OCI-LY3 (cell line): ENCODE measurements around the gene VAV3.

Experiments used
- EZH2phosphoT487 ChIP-seq: fragments of 200-600 bp; shearing (Covaris generic); IDR thresholded peaks from 2 replicates; pipeline ENCODE4 v1.6.1; 2018; ENCODE audit warnings: antibody characterized with exemption, mixed run types, low read depth
- TF ChIP-seq, protein P1 (sequence below): fragments of 200-600, 300-600 bp; sonication (generic); IDR thresholded peaks from 2 replicates; pipeline ENCODE4 v1.5.1; 2014; ENCODE audit warnings: antibody characterized with exemption, low read length, low read depth

DNA sequence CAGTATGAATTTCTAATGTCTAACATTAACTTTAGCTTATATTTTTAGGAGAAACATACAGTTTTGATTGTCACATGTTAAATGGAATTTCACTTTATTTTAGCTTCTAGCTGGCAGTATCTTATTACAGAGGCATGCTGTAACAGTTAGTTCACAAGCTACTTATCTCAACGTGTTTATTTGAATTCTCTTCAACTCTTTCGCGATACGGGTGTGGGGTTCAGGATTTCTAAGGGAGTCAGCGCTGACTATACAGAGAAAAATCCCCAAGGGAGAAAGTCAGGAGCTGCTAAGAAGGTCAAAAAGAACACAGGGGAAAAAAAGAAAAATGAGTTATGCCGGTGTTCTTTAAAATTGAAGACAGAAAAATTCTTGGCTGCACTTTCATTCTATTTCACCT lies 296.2 kb downstream of the VAV3 start:
- TF ChIP-seq, protein P1, sequence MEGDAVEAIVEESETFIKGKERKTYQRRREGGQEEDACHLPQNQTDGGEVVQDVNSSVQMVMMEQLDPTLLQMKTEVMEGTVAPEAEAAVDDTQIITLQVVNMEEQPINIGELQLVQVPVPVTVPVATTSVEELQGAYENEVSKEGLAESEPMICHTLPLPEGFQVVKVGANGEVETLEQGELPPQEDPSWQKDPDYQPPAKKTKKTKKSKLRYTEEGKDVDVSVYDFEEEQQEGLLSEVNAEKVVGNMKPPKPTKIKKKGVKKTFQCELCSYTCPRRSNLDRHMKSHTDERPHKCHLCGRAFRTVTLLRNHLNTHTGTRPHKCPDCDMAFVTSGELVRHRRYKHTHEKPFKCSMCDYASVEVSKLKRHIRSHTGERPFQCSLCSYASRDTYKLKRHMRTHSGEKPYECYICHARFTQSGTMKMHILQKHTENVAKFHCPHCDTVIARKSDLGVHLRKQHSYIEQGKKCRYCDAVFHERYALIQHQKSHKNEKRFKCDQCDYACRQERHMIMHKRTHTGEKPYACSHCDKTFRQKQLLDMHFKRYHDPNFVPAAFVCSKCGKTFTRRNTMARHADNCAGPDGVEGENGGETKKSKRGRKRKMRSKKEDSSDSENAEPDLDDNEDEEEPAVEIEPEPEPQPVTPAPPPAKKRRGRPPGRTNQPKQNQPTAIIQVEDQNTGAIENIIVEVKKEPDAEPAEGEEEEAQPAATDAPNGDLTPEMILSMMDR: no peak
- TF ChIP-seq EZH2phosphoT487: no peak
